HG03280 (cell line): Measurements from ENCODE around the gene ST7.
A peak's percentile ranks its signal among the peaks of the same experiment; 100 is the strongest.
"Not testable (repeated sequence)": the region's sequence is repeated elsewhere in the genome, so short reads cannot be mapped to it uniquely, and the experiment has no call there.

Experiments
- ATAC-seq: cut with Tn5 transposase; IDR thresholded peaks from one replicate; pipeline ENCODE4 v1.9.1; 2021; ENCODE audit warnings: mild to moderate bottlenecking, moderate library complexity; ENCODE audit not compliant: unreplicated experiment

The ST7 gene

GRCh38 chr7:116950889-116951351 is 2.4 kb upstream of the ST7 start:
- ATAC-seq, result no peak

- no peak for ATAC-seq
Observed at GRCh38 chr7:116951366-116952292, 1.7 kb upstream of the ST7 start.

- ATAC-seq, result peak; percentile 15
Observed at GRCh38 chr7:116952635-116953371, 498 bp upstream of the ST7 start.

GRCh38 chr7:116953906-116954838 is 871 bp downstream of the ST7 start:
- ATAC-seq, result peak; percentile 28

GRCh38 chr7:116955340-116955739 is 2.0 kb downstream of the ST7 start:
- no peak for ATAC-seq

GRCh38 chr7:116955801-116956476 is 2.6 kb downstream of the ST7 start:
- ATAC-seq, result peak; percentile 65

- no peak for ATAC-seq
Observed at GRCh38 chr7:116956477-116956804, 3.1 kb downstream of the ST7 start.

GRCh38 chr7:116957874-116958273 is 4.6 kb downstream of the ST7 start:
- ATAC-seq, result peak; percentile 26

GRCh38 chr7:116961966-116962673 is 8.8 kb downstream of the ST7 start:
- ATAC-seq, result not testable (repeated sequence)

GRCh38 chr7:116963234-116963633 is 9.9 kb downstream of the ST7 start:
- ATAC-seq, result no peak

GRCh38 chr7:116966601-116967000 is 13.3 kb downstream of the ST7 start:
- no peak for ATAC-seq

GRCh38 chr7:116967254-116967922 is 14.1 kb downstream of the ST7 start:
- no peak for ATAC-seq

GRCh38 chr7:116967983-116968382 is 14.7 kb downstream of the ST7 start:
- no peak for ATAC-seq

- no peak for ATAC-seq
Observed at GRCh38 chr7:116968631-116969030, 15.3 kb downstream of the ST7 start.

GRCh38 chr7:116969371-116969902 is 16.1 kb downstream of the ST7 start:
- ATAC-seq, result no peak

- peak; percentile 62 for ATAC-seq
Observed at GRCh38 chr7:116970238-116970910, 17.1 kb downstream of the ST7 start.

- ATAC-seq, result not testable (repeated sequence)
Observed at GRCh38 chr7:116971153-116971552, 17.9 kb downstream of the ST7 start.

- no peak for ATAC-seq
Observed at GRCh38 chr7:116971869-116972268, 18.6 kb downstream of the ST7 start.
